HCT116 (cell line): ENCODE results near the gene MPIG6B.

Source experiments
- CEBPB ChIP-seq: IDR thresholded peaks from 2 replicates; pipeline ENCODE4 v1.6.1; 2012; ENCODE audit warnings: low read depth
- EGR1 ChIP-seq: IDR thresholded peaks from 2 replicates; pipeline ENCODE4 v1.6.1; 2012; ENCODE audit warnings: low read depth
- JUND ChIP-seq: IDR thresholded peaks from 2 replicates; pipeline ENCODE4 v1.6.1; 2012
- POLR2A ChIP-seq: IDR thresholded peaks from 2 replicates; pipeline ENCODE4 v1.7.0; 2011; ENCODE audit warnings: borderline replicate concordance; ENCODE audit not compliant: insufficient read depth, insufficient read length; ENCODE audit errors: extremely low read depth
- POLR2AphosphoS5 ChIP-seq: IDR thresholded peaks from 2 replicates; pipeline ENCODE4 v1.6.1; 2011; ENCODE audit warnings: mild to moderate bottlenecking, low read depth, low read length, moderate library complexity
- RAD21 ChIP-seq: IDR thresholded peaks from 2 replicates; pipeline ENCODE4 v1.6.1; 2012; ENCODE audit warnings: low read depth, mild to moderate bottlenecking
- SP1 ChIP-seq: IDR thresholded peaks from 2 replicates; pipeline ENCODE4 v1.6.1; 2012; ENCODE audit warnings: low read depth
- SRF ChIP-seq: IDR thresholded peaks from 2 replicates; pipeline ENCODE4 v1.6.1; 2012; ENCODE audit warnings: low read depth
- ZNF274 ChIP-seq: fragments of 200-500 bp; sonication (Bioruptor generic); IDR thresholded peaks from 2 replicates; pipeline ENCODE4 v1.6.1; 2014; ENCODE audit warnings: mild to moderate bottlenecking, low read depth, low read length, inconsistent platforms
- TF ChIP-seq, protein P1 (sequence below), 3 experiments: fragments of 200-600 bp in 1 of 3; sonication (generic) in 1 of 3; IDR thresholded peaks in 2 of 3; conservative IDR thresholded peaks in 1 of 3; 2 replicates each; pipeline ENCODE4 v1.5.1; 2012 to 2017; ENCODE audit warnings: low read depth in 2 of 3, low read length in 2 of 3, antibody characterized with exemption in 1 of 3, borderline replicate concordance in 1 of 3, control low read depth in 1 of 3, mild to moderate bottlenecking in 1 of 3, mixed read lengths in 1 of 3, mixed run types in 1 of 3, moderate library complexity in 1 of 3; ENCODE audit not compliant: insufficient read depth in 1 of 3
- TF ChIP-seq, protein P2 (sequence below): IDR thresholded peaks from 2 replicates; pipeline ENCODE4 v1.6.1; 2012; ENCODE audit warnings: low read depth
- TF ChIP-seq, protein P3 (sequence below): IDR thresholded peaks from 2 replicates; pipeline ENCODE4 v1.6.1; 2011; ENCODE audit warnings: mild to moderate bottlenecking, low read length, moderate library complexity; ENCODE audit not compliant: insufficient replicate concordance; ENCODE audit errors: extremely low read depth
- TF ChIP-seq, protein P4 (sequence below): IDR thresholded peaks from 2 replicates; pipeline ENCODE4 v1.6.1; 2012
- TF ChIP-seq, protein P5 (sequence below): IDR thresholded peaks from 2 replicates; pipeline ENCODE4 v1.6.1; 2012

DNA sequence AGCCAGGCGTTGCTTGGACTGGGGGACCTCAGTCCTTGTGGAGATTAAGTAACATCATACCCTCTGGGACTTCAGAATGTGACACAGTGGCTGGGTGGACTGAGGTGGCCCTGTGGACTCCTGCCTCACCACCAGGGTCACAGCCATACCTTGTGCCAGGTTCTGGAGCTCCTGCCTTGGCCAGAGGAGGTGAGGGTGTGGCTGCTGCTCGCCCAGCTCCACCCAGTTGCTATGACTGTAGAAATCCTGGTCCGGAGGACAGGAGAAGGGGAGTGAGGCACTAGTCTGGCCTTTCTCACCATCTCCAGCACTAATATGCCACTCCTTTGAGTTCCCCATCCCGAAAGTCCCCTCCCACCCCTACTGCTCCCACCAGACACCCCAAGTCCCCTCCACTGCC, 52.0 kb downstream of the MPIG6B start:
- TF ChIP-seq, protein P1, sequence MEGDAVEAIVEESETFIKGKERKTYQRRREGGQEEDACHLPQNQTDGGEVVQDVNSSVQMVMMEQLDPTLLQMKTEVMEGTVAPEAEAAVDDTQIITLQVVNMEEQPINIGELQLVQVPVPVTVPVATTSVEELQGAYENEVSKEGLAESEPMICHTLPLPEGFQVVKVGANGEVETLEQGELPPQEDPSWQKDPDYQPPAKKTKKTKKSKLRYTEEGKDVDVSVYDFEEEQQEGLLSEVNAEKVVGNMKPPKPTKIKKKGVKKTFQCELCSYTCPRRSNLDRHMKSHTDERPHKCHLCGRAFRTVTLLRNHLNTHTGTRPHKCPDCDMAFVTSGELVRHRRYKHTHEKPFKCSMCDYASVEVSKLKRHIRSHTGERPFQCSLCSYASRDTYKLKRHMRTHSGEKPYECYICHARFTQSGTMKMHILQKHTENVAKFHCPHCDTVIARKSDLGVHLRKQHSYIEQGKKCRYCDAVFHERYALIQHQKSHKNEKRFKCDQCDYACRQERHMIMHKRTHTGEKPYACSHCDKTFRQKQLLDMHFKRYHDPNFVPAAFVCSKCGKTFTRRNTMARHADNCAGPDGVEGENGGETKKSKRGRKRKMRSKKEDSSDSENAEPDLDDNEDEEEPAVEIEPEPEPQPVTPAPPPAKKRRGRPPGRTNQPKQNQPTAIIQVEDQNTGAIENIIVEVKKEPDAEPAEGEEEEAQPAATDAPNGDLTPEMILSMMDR (IDR thresholded peaks at IDR 0.05 in 2 of 3, conservative IDR thresholded peaks at IDR 0.05 in 1 of 3; ENCODE audit: borderline replicate concordance in 1 of 3, insufficient read depth in 1 of 3, low read depth in 2 of 3, low read length in 2 of 3), result 0 out of 6 replicates have a peak, but pooled peaks of 2 of the 3 experiments have one; percentile 5 to 24
- TF ChIP-seq, protein P2, sequence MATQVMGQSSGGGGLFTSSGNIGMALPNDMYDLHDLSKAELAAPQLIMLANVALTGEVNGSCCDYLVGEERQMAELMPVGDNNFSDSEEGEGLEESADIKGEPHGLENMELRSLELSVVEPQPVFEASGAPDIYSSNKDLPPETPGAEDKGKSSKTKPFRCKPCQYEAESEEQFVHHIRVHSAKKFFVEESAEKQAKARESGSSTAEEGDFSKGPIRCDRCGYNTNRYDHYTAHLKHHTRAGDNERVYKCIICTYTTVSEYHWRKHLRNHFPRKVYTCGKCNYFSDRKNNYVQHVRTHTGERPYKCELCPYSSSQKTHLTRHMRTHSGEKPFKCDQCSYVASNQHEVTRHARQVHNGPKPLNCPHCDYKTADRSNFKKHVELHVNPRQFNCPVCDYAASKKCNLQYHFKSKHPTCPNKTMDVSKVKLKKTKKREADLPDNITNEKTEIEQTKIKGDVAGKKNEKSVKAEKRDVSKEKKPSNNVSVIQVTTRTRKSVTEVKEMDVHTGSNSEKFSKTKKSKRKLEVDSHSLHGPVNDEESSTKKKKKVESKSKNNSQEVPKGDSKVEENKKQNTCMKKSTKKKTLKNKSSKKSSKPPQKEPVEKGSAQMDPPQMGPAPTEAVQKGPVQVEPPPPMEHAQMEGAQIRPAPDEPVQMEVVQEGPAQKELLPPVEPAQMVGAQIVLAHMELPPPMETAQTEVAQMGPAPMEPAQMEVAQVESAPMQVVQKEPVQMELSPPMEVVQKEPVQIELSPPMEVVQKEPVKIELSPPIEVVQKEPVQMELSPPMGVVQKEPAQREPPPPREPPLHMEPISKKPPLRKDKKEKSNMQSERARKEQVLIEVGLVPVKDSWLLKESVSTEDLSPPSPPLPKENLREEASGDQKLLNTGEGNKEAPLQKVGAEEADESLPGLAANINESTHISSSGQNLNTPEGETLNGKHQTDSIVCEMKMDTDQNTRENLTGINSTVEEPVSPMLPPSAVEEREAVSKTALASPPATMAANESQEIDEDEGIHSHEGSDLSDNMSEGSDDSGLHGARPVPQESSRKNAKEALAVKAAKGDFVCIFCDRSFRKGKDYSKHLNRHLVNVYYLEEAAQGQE, result no peak
- TF ChIP-seq SP1, result no peak
- no peak for TF ChIP-seq RAD21
- TF ChIP-seq JUND, result no peak
- TF ChIP-seq SRF, result no peak
- no peak for TF ChIP-seq ZNF274
- TF ChIP-seq, protein P3, sequence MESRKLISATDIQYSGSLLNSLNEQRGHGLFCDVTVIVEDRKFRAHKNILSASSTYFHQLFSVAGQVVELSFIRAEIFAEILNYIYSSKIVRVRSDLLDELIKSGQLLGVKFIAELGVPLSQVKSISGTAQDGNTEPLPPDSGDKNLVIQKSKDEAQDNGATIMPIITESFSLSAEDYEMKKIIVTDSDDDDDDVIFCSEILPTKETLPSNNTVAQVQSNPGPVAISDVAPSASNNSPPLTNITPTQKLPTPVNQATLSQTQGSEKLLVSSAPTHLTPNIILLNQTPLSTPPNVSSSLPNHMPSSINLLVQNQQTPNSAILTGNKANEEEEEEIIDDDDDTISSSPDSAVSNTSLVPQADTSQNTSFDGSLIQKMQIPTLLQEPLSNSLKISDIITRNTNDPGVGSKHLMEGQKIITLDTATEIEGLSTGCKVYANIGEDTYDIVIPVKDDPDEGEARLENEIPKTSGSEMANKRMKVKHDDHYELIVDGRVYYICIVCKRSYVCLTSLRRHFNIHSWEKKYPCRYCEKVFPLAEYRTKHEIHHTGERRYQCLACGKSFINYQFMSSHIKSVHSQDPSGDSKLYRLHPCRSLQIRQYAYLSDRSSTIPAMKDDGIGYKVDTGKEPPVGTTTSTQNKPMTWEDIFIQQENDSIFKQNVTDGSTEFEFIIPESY, result no peak
- TF ChIP-seq, protein P4, sequence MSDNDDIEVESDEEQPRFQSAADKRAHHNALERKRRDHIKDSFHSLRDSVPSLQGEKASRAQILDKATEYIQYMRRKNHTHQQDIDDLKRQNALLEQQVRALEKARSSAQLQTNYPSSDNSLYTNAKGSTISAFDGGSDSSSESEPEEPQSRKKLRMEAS, result no peak
- TF ChIP-seq, protein P5, sequence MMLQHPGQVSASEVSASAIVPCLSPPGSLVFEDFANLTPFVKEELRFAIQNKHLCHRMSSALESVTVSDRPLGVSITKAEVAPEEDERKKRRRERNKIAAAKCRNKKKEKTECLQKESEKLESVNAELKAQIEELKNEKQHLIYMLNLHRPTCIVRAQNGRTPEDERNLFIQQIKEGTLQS, result no peak
- peak; percentile 44 for TF ChIP-seq POLR2AphosphoS5
- no peak for TF ChIP-seq POLR2A
- TF ChIP-seq CEBPB, result no peak
- TF ChIP-seq EGR1, result no peak
